SK-N-SH (cell line): ENCODE results near the gene SLAMF9. TPM values are rescaled to one million over a fixed set of nuclear protein-coding genes. Genes with fewer than 3 reads are reported as not detected.

Experiments used
- CTCF ChIA-PET: fragments of 300-600, 350-600 bp; formaldehyde crosslinking; extraction: SDS; loops from one replicate; lab custom pipeline; 2021; lab: Yijun Ruan, JAX
- POLR2A ChIA-PET: fragments of 350-600 bp; sonication (Branson Sonifier 250); formaldehyde crosslinking; extraction: SDS; loops from one replicate; lab custom pipeline; 2020; ENCODE audit warnings: antibody characterized with exemption, inconsistent platforms; lab: Yijun Ruan, JAX
- DNase-seq: peaks from one replicate; pipeline ENCODE4 v3.0.0; 2012
- H2AFZ ChIP-seq: fragments of 200-600 bp; sonication (generic); 2 replicates; pipeline ENCODE4 v1.8.1; 2016; ENCODE audit warnings: antibody characterized with exemption, mild to moderate bottlenecking, low read depth
- H3F3A ChIP-seq: fragments of 200-600 bp; sonication (generic); replicated peaks from 2 replicates; pipeline ENCODE3; 2016; ENCODE audit warnings: antibody characterized with exemption, mild to moderate bottlenecking; ENCODE audit not compliant: insufficient read depth
- H3K27ac ChIP-seq, 2 experiments: fragments of 200-500 bp in 1 of 2; fragments of 200-600 bp in 1 of 2; sonication (Bioruptor generic) in 1 of 2; sonication (generic), shearing (Covaris generic) in 1 of 2; 2 replicates each; pipeline versions ENCODE4 v1.5.1 to v1.6.1; 2014 to 2016; ENCODE audit warnings: low read depth in 2 of 2, inconsistent platforms in 1 of 2, low read length in 1 of 2, mild to moderate bottlenecking in 1 of 2, mixed read lengths in 1 of 2
- H3K27me3 ChIP-seq: fragments of 200-600 bp; sonication (generic), shearing (Covaris generic); 2 replicates; pipeline ENCODE4 v1.6.1; 2016; ENCODE audit warnings: mixed run types; ENCODE audit not compliant: insufficient read depth
- H3K36me3 ChIP-seq, 2 experiments: fragments of 200-500 bp in 1 of 2; fragments of 200-600 bp in 1 of 2; sonication (Bioruptor generic) in 1 of 2; sonication (generic) in 1 of 2; replicated peaks in 1 of 2; 2 replicates each; pipeline versions ENCODE3 to v1.5.1; 2014 to 2016; ENCODE audit warnings: low read length in 1 of 2, mild to moderate bottlenecking in 1 of 2; ENCODE audit not compliant: insufficient read depth in 2 of 2, control insufficient read depth in 1 of 2
- H3K4me1 ChIP-seq, 2 experiments: fragments of 200-500 bp in 1 of 2; fragments of 200-600 bp in 1 of 2; sonication (Bioruptor generic) in 1 of 2; sonication (generic), shearing (Covaris generic) in 1 of 2; 2 replicates each; pipeline versions ENCODE4 v1.5.1 to v1.6.1; 2014 to 2016; ENCODE audit warnings: low read depth in 1 of 2, low read length in 1 of 2, mixed run types in 1 of 2; ENCODE audit not compliant: insufficient read depth in 2 of 2, control insufficient read depth in 1 of 2
- H3K4me2 ChIP-seq: fragments of 200-600 bp; sonication (generic), shearing (Covaris generic); 2 replicates; pipeline ENCODE4 v1.6.1; 2017; ENCODE audit warnings: mixed run types
- H3K4me3 ChIP-seq, 2 experiments: fragments of 200-500 bp in 1 of 2; fragments of 200-600 bp in 1 of 2; sonication (Bioruptor generic) in 1 of 2; sonication (generic), shearing (Covaris generic) in 1 of 2; 2 replicates each; pipeline versions ENCODE4 v1.5.1 to v1.8.1; 2014 to 2016; ENCODE audit warnings: low read depth in 2 of 2, inconsistent platforms in 1 of 2, low read length in 1 of 2, mild to moderate bottlenecking in 1 of 2, mixed read lengths in 1 of 2, moderate library complexity in 1 of 2
- H3K79me2 ChIP-seq: fragments of 200-600 bp; sonication (generic); 2 replicates; pipeline ENCODE4 v1.8.1; 2017; ENCODE audit warnings: mild to moderate bottlenecking; ENCODE audit not compliant: insufficient read depth
- H3K9ac ChIP-seq: fragments of 200-600 bp; sonication (generic); 2 replicates; pipeline ENCODE4 v1.6.1; 2017; ENCODE audit warnings: mixed run types
- H3K9me2 ChIP-seq: fragments of 200-600 bp; sonication (generic); 2 replicates; pipeline ENCODE4 v1.6.1; 2017; ENCODE audit warnings: mixed run types
- H3K9me3 ChIP-seq: fragments of 200-600 bp; sonication (generic); 2 replicates; pipeline ENCODE4 v1.6.1; 2017; ENCODE audit warnings: mixed run types, mild to moderate bottlenecking, moderate library complexity
- H4K20me1 ChIP-seq: fragments of 200-600 bp; sonication (generic); 2 replicates; pipeline ENCODE4 v1.6.1; 2017; ENCODE audit warnings: mild to moderate bottlenecking, mixed run types; ENCODE audit not compliant: insufficient read depth
- CHD2 ChIP-seq: fragments of 150-350 bp; IDR thresholded peaks from 2 replicates; pipeline ENCODE4 v1.6.1; 2018; ENCODE audit warnings: low read length; ENCODE audit not compliant: partially characterized antibody
- CTCF ChIP-seq: fragments of 200-600 bp; sonication (generic); IDR thresholded peaks from 2 replicates; pipeline ENCODE4 v1.6.1; 2017; ENCODE audit warnings: antibody characterized with exemption, mild to moderate bottlenecking, moderate library complexity
- ELF1 ChIP-seq: IDR thresholded peaks from 2 replicates; pipeline ENCODE4 v1.4.0; 2012
- EP300 ChIP-seq, 2 experiments: IDR thresholded peaks; 2 replicates each; pipeline versions ENCODE4 v1.4.0 to v1.6.1; 2012; ENCODE audit warnings: borderline replicate concordance in 1 of 2, low read depth in 1 of 2, low read length in 1 of 2
- EZH2phosphoT487 ChIP-seq: fragments of 200-600 bp; sonication (generic); IDR thresholded peaks from 2 replicates; pipeline ENCODE4 v1.6.1; 2017; ENCODE audit warnings: low read depth, mixed run types, mild to moderate bottlenecking, antibody characterized with exemption, moderate library complexity, borderline replicate concordance
- FOSL2 ChIP-seq: IDR thresholded peaks from 2 replicates; pipeline ENCODE4 v1.4.0; 2012; ENCODE audit warnings: low read depth, mild to moderate bottlenecking, moderate library complexity, borderline replicate concordance
- GATA2 ChIP-seq: sonication (generic); formaldehyde crosslinking; IDR thresholded peaks from 2 replicates; pipeline ENCODE4 v1.5.0; 2020; ENCODE audit warnings: mild to moderate bottlenecking, missing genetic modification reagents
- JUND ChIP-seq: IDR thresholded peaks from 2 replicates; pipeline ENCODE4 v1.4.0; 2012
- MEF2A ChIP-seq: IDR thresholded peaks from 2 replicates; pipeline ENCODE4 v1.4.0; 2012; ENCODE audit warnings: low read depth, borderline replicate concordance
- PBX3 ChIP-seq: IDR thresholded peaks from 2 replicates; pipeline ENCODE4; 2012
- RFX5 ChIP-seq: IDR thresholded peaks from 2 replicates; pipeline ENCODE4 v1.6.1; 2012; ENCODE audit warnings: mild to moderate bottlenecking, improper control_type of control experiment, low read length
- RXRA ChIP-seq: IDR thresholded peaks from 2 replicates; pipeline ENCODE4 v1.4.0; 2012; ENCODE audit warnings: low read depth, mild to moderate bottlenecking, borderline replicate concordance
- TCF12 ChIP-seq: IDR thresholded peaks from 2 replicates; pipeline ENCODE4 v1.4.0; 2012
- WGBS: methylation state at CpG from one replicate; pipeline ENCODE4 v1.1.6; 2017; ENCODE audit warnings: low lambda C conversion rate; 5-methylcytosine and 5-hydroxymethylcytosine counted together
- polyA plus RNA-seq, 3 experiments: library from polyadenylated mRNA; depleted of rRNA; stranded (reverse); fragments of >200 nt; gene quantifications; 2 replicates each; pipeline ENCODE4 v1.2.3, GENCODE V29; 2012
- TF ChIP-seq, protein P1 (sequence below): IDR thresholded peaks from 2 replicates; pipeline ENCODE4 v1.6.1; 2012; ENCODE audit warnings: mild to moderate bottlenecking, low read depth, low read length, moderate library complexity
- TF ChIP-seq, protein P2 (sequence below): IDR thresholded peaks from 2 replicates; pipeline ENCODE4 v1.4.0; 2012; ENCODE audit warnings: low read depth, borderline replicate concordance

Gene SLAMF9
- polyA plus RNA-seq, 1 of the 3 experiments (the other 2 are of a cell fraction) = 0.12 TPM

DNA sequence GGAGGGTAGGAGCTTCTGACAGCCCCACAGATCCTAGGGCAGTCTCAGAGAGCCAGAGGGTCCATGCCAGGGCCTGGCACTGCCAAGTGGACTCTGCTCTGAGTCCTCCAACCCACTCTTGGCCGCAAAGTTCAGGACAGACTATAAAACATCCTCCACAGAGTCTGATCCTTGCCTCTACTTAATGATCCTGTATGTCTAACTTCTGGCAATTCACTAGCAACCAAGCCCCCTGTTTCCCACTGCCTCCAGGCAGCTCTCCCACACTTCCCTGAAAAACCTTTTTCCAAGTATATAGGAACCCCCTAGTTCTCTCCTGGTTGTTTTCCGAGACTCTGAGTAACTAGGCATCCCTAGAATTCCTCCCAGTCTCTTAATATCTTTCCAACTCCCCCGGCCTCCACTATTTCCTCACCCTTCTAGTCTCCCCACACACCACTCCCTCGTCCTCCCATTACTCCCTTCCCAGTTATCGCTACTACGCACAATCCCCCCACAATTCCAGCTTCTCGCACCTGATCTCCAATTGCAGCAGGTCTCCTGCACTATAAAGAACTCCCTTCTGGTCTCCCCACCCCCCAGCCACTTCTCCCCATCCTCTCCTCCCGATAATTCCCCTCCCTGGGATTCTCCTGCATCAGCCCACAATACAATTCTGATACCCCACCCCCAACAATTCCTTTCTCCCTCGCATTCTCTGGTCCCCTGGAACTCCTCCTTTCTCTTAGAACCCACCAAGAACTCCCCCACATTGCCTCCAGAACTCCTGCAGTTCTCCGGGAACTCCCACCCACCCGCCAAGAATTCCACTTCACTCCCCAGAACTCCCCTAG, 9.2 kb downstream of the SLAMF9 start:
- H3K4me2 ChIP-seq = peak overlapping the region; percentile 92

More for the DNA sequence above, 9.2 kb downstream of the SLAMF9 start:
- Histone ChIP-seq H3K9me2 (no peaks in the 10 kb centered on the region), H3K79me2 (no peaks in the 10 kb centered on the region), H3K9me3 (no peaks in the 10 kb centered on the region), H3F3A (no peaks in the 10 kb centered on the region), H4K20me1 (no peaks in the 10 kb centered on the region), H3K4me3 (peak overlapping the region; percentile 68 to 72), H3K27ac (no peak overlapping the region), H3K9ac (peak overlapping the region; percentile 29; the same call in 1 of the 2 replicates), H3K4me1 (peaks cover 0 to 36% of the 10 kb centered on the region in 2 experiments; a peak in 1 of 4 replicates), H2AFZ (peak overlapping the region; percentile 80), H3K27me3 (no peaks in the 10 kb centered on the region; the same call in 1 of the 2 replicates), H3K36me3 (no peaks in the 10 kb centered on the region)
- POLR2A ChIA-PET = no interaction called here
- WGBS = 16% methylated on average over 10 of the region's 11 CpGs
- CTCF ChIA-PET = interaction anchor here (0.6 to 6.3 kb wide), 20 partner anchors 9 to 153 kb away, joined by 3 to 101 read pairs (median 6); partner anchors contain the start of genes IGSF8 and TAGLN2
- TF ChIP-seq, protein P1, sequence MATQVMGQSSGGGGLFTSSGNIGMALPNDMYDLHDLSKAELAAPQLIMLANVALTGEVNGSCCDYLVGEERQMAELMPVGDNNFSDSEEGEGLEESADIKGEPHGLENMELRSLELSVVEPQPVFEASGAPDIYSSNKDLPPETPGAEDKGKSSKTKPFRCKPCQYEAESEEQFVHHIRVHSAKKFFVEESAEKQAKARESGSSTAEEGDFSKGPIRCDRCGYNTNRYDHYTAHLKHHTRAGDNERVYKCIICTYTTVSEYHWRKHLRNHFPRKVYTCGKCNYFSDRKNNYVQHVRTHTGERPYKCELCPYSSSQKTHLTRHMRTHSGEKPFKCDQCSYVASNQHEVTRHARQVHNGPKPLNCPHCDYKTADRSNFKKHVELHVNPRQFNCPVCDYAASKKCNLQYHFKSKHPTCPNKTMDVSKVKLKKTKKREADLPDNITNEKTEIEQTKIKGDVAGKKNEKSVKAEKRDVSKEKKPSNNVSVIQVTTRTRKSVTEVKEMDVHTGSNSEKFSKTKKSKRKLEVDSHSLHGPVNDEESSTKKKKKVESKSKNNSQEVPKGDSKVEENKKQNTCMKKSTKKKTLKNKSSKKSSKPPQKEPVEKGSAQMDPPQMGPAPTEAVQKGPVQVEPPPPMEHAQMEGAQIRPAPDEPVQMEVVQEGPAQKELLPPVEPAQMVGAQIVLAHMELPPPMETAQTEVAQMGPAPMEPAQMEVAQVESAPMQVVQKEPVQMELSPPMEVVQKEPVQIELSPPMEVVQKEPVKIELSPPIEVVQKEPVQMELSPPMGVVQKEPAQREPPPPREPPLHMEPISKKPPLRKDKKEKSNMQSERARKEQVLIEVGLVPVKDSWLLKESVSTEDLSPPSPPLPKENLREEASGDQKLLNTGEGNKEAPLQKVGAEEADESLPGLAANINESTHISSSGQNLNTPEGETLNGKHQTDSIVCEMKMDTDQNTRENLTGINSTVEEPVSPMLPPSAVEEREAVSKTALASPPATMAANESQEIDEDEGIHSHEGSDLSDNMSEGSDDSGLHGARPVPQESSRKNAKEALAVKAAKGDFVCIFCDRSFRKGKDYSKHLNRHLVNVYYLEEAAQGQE = no peak
- TF ChIP-seq EZH2phosphoT487 = no peak
- TF ChIP-seq ELF1 = no peak
- TF ChIP-seq RFX5 = no peak
- no peak for TF ChIP-seq FOSL2
- no peak for TF ChIP-seq RXRA
- no peak for TF ChIP-seq CTCF
- TF ChIP-seq GATA2 (CRISPR knock-in tag) = no peak
- TF ChIP-seq TCF12 = no peak
- TF ChIP-seq PBX3 = no peak
- no peak for TF ChIP-seq EP300 (IDR thresholded peaks at IDR 0.05; ENCODE audit: borderline replicate concordance in 1 of 2, low read depth in 1 of 2, low read length in 1 of 2)
- no peak for TF ChIP-seq CHD2
- TF ChIP-seq JUND = no peak
- no peak for TF ChIP-seq MEF2A
- TF ChIP-seq, protein P2, sequence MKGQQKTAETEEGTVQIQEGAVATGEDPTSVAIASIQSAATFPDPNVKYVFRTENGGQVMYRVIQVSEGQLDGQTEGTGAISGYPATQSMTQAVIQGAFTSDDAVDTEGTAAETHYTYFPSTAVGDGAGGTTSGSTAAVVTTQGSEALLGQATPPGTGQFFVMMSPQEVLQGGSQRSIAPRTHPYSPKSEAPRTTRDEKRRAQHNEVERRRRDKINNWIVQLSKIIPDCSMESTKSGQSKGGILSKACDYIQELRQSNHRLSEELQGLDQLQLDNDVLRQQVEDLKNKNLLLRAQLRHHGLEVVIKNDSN = no peak
- peak; percentile 57 for DNase-seq
